ENCODE data around the gene TBC1D22A.

The TBC1D22A gene

DNA sequence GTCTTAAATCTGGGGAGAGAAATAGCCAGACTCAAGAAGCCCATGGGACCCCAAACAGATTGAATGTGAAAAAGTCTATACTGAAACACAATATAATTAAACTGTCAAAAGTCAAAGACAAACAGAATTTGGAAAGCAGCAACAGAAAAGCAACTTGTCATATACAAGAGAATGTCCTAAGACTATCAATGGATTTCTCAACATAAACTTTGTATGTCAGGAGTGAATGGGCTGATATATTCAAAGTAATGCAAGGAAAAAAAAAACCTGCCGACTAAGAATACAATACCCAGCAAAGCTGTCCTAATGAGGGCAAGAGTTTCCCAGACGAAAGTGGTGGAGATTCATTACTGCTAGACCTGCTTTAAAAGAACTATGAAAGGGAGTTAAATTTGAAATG is 73.2 kb downstream of the TBC1D22A start:
- no peak for DNase-seq (ENCODE audit: low spot score)

DNA sequence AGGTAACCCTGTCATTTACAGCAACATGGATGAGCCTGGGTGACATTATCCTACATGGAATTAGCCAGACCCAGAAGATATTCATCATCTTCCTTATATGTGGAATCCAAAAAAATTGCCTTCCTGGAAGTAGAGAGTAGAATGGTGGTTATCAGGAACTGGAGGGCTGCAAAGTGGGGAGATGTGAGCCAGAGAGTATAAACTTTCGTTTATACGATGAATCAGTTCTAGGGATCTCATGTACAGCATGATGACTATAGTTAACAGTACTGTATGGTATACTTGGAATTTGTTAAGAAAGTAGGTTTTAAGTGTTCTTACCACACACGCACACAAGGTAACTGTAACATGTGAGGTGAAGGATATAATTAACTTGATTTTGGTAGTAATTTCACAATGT is 79.1 kb downstream of the TBC1D22A start:
- no peak for DNase-seq (ENCODE audit: low spot score)

DNA sequence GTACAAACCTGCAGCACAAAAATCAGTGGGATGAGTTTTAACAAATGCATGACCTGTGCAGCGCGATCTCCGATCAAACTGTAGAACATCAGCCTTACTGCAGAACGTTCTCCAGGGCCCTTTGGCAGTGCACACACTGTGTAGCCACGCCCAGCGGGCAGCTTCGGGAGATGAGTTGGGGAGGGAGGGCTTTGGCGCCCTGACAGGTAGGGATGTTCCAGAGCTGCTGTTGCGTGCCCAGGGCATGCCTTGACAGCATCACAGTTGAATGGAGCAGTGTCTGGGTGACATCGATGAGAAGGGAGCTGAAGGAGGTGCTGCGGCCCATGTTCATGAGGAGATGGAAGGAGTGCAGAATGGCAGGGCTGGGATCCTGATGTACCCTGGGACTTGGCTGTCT is 80.2 kb downstream of the TBC1D22A start:
- DNase-seq (ENCODE audit: low spot score) = no peak

DNA sequence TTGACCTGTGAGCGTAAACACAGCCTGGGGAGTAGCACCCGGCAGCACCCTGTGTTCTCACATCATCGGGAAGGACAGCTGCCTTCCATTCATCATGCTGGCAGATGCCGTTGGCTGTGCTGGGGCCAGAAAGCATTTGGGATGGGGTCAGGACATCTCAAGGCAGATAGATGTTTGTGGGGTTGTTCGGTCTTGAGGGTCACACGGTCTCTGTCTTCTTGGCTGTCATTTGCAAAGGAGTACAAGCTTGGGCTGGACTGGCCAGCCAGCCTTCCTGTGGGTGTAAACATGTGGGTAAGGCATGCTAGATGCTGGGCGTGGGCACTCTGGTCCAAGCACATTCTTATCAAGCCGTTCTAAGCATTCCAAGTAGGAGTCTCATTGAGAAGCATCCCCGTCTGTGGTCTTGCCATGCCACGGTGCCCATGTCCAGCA is 81.4 kb downstream of the TBC1D22A start:
- no peak for DNase-seq (ENCODE audit: low spot score)

DNA sequence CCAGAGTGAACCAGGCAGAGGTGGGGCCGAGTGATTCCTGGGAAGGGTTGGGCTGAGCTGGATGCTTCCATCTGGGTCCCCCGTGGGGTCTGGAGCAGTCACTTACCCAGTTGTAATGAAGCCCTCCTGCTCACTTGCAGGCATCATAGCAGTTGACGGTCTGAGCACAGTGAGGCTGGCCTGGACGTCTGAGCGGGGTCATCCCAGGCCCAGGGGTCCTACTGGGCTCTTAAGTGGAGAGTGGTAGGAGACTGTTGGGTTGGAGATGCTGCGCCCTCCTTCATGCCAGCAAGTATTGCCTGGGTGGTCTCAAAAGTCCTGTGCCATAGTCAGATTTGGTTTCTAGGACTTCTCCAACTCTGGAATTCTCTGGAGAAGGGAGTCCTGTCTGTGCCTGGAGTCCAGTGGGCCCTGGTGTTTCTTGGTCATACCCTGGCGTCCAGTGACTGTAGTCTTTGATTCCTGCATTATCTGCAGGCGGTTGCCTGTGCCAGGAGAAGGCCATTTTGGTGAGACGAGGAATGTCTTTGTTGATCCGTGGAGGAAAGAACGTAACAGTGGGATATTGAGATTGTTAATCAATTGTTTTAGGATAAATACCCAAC is 82.3 kb downstream of the TBC1D22A start:
- DNase-seq (ENCODE audit: low spot score) = no peak

DNA sequence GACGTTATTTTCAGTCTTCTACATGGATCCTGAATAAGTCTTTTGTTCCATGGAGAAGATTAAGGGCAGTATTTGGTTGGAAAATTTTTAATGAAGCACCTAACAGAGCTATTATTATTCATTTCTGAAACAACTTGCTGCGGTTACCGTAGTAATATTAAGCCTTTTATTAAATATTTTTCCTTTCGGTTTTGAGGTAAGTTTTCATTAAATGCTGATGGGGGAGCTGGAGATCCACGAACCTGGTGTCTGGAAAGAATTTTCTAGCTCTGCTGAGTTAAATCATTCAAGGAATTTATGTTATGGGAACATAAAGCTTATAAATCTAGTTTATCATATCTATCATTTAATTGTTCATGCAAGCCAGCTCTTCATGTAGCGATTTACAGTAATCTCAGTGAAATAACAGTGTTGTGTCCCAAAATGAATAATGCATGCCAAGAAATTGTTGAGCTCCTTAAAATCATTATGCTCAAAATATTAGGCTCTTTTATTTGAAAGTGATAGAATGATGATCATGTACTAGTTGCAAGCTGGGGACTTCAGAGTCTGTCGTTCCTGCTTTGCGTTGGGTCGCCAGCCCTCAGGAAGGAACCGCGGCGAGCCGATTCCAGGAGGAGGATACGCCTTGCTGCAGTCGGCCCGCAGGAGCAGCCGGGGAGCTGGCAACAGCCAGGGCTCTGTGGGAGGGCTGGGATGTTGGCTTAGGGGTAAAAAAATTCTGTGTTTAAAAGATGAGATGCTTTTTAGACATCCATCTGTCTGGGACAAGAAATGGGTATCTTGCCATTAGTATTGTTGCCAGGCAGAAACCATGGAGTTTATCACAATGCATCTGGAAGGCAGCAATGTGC is 83.1 kb downstream of the TBC1D22A start:
- no peak for DNase-seq (ENCODE audit: low spot score)

DNA sequence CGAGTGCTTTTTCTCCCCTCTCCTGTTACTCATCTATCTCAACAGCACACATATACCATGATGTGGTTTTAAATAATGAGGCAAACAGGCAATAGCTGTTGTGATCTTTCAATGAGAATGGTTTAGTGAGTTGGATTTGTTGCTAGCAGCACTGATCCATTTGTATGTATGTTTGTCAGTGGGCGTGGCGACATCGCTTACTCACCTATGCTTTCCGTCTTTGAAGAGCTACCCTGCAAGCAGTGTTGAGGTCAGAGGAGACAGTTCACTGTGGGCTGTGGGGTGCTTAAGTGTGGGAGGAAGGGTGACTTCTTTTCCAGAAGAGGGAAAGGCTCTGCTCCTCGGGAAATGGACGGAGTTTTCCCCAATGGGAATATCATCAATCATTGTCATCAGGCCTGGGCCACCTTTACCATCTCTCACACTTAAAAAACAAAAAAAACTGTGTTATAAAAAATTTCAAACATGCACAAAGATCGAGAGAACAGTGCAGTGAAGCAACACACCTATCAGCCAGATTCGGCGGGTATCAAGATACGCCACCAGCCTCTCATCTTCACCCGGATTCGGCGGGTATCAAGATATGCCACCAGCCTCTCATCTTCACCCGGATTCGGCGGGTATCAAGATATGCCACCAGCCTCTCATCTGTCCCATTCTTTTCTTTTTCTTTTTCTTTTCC is 83.8 kb downstream of the TBC1D22A start:
- peak; percentile 6 for DNase-seq (ENCODE audit: low spot score)

DNA sequence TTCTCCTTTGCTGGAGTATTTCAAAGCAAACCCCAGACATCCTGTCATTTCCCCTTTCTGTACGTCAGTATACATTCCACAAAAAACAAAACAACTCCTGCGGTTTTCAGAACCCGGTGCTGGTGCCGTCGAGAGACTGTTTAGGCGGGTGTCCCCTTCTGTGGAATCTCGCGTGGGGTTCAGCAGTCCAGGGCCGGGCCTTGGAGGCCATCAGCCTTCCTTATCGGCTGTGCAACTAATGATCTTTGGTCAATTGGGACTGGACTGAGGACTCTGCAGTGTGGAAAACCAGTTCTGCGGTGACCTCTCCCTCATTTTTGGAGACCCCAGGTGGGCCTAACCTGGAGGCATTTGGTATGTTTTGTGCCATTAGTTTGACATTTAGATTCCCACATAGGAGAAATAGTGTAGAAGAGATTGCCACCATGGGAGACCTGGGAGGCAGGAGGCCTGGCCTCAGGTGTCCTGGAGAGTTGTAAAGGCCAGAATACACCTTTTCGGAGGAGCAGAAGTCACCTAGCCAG is 84.4 kb downstream of the TBC1D22A start:
- DNase-seq (ENCODE audit: low spot score) = no peak

DNA sequence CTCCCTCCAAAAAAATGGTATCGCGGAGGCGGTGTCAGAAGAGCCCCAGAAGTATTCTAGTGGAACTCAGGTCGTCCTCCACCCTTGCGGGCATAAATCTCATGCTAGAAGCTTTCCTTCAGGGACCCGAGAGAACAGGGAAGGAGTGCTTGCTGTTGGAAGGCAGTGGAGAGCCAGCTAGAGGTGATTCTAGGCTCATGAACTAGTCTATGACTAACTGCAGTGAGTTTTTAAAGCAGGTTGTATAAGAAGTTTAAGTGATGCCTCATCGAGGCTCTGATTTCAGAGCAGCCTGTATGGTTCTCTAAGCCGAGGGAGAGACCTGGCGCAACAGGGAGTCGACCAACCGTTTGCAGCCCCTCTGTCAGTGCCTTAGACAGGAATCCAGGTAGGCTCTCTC is 85.7 kb downstream of the TBC1D22A start:
- no peak for DNase-seq (ENCODE audit: low spot score)

DNA sequence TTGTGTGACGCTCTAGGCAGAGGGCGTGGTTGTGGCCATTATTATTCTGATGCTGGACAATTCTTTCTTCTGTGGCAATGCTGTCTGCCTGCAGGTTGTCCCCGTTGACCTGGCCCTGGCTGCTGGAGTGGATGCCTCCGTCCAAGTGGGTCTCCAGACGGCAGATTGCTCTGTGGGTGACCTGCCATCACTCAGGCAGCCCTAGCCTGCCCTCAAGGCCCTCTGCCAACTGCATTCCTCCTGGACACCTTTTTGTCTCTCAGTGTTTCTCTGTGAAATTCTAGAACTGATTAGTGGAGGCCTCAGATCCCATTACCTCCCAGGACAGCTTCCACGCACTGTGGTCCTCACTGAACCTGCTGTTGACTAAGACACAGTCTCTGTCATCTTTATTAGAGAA is 86.7 kb downstream of the TBC1D22A start:
- no peak for DNase-seq (ENCODE audit: low spot score)

DNA sequence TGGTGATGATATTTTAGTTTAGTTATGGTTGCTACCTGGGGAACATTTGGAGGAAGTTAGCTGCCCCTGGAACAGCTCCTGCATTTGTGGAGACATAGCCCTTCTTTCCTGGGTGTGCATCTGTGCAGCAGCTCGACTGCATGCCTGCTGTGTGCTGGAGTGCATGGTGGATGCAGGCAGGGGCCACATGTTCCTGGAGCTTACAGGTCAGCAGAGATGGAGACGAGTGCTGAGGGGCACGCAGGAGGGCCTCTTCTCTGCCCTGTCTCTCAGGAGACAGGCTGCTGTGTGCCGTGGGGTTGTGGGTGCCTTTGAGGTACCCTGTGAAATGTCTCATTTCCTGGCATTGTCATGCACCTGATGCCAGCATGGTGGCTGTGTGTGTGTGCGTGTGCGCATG is 87.5 kb downstream of the TBC1D22A start:
- DNase-seq (ENCODE audit: low spot score) = no peak

DNA sequence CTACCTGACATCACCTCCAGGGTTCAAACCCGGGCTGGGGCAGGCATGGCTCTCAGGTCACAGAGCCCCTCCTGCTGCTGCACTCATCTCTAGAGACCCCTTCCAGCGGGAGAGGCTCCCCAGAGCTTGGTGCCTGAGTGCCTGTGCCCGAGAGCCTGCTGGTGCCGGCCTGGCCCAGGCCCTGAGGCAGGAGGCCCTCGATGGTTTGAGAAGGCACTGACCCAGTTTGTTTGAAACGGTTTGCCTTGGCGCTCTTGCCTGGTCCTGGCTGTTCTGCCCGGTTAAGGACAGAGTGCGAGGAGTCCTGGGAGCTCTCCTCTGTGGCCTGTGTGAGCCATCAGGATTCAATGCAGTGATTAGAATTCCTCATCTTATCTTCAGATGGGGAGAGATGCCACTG is 88.9 kb downstream of the TBC1D22A start:
- DNase-seq (ENCODE audit: low spot score) = no peak

DNA sequence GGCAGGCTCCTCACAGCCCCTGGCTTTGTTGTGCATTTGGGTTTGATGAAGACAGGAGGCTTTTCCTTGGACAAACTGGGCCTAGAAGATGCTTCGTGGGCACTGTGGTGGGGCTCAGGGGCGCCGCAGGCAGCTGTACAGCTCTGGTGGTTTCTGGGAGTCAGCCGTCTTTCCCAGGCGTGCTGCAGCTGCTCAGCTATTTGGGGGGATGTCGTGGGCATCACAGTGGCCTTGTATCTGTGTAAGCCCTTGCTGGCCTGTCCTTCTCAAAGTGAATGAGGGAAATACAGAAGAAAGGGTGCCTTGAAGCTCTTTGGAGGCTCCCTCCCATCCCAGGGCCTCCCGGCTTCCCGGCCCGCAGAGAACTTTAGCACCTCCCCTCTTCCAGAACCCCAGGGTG is 89.5 kb downstream of the TBC1D22A start:
- DNase-seq (ENCODE audit: low spot score) = no peak

DNA sequence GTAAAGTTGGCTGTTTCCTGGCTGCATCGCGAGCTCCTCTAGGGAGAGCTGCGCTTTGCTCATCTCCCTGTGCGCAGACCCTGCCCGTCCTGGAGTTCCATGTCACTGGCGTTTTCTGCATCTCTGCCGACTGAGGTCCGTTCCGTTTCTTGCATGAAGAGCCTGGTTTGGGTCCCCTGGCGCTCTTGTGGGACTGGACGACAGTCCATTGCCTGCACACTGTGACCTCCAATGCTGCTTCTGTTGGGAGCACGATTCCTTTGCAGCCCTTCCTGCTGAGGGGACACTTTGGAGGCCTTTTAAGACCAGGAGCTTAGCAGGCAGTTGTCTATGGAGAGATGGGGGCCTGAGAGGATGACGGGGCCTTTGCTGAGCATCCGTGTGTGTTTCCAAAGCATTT is 90.3 kb downstream of the TBC1D22A start:
- no peak for DNase-seq (ENCODE audit: low spot score)

DNA sequence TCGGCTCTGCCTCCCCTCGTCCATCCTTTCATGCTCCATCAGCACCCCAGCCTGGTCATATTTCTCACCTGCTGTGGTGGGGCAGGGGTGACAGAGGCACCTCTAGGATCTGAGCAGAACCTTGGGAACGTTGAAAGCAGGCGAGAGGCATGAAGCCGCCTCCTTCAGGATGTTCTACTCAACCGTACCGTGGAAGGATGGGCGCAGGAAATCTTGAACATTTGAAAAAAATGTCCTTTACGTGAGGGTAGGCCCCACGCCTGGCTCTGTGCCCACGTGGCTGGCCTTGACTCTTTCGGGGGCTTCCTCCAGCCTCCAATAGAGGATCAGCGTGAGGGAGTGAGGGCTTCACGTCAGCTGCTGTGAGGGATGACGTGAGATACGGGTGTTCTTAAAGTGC is 90.7 kb downstream of the TBC1D22A start:
- no peak for DNase-seq (ENCODE audit: low spot score)

DNA sequence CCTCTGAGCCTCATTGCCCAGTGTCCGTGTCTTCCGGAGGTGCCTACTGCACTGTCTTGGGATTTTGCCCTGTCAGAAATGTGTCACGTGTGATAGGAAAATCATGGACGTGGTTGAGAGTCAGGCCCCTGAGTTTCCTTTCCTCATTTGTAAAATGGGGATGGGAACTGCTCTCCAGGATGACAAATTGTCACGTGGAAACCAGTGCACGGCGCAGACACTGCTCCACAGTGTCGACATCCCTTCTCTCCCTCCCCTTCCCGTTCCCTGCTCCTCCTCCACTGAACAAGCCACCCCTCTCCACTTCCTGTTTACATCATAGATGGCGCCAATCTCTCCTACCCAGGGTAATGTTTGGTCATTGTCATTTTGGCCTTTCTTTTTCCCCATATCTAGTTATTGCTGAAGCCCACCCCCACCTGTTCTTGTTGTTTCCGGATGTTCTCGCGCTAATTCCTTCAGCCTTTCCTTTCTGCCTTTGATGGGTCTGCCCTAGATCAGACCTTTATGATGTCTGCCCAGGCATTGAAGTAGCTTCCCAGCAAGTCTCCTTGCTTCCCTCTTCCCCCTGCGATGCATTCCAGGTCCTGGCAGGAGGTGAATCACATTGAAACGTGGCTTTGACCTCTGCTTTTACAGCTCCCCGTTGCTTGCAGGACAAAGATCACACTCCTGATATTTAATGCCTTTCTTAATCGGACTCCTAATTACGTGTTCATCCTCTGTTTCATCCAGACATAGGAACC is 91.8 kb downstream of the TBC1D22A start:
- DNase-seq (ENCODE audit: low spot score) = no peak

DNA sequence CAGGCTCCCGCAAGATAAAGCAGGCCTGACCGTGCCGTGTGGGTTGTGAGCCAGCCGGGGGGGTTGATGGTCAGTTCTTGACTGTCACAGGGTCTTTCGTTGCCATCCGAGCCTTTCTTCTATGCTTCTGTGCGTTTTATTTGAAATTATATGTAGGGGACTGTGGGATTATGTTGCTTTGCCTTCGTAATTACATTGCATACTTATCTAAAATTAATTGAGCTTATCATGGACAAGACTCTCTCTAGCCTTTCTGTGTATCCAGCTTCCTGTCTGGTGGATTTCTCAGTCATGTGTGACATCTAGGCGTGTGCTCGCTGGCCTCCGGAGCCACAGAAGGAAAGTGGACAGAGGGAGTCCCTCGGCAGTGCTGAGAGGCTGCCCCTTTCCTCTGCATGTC is 93.2 kb downstream of the TBC1D22A start:
- no peak for DNase-seq (ENCODE audit: low spot score)

DNA sequence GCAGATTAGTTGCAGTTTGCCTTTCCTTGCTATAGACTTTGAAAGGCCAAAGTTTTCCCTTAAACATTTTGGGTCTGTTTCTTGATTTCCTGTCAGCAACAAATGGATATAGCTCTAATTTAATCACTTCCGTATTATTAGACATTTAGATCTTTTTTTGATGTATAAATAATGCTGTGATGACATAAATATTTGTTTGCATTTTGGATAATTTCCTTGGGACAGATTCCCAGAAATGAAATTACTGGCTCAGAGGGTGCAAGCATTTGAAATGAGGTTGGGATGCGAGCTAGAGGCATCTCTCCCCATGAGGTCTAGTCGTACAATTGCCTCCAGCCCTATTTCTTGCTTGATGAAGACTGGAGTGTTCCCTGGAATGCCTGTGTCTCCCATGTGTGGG is 94.2 kb downstream of the TBC1D22A start:
- DNase-seq (ENCODE audit: low spot score) = no peak

DNA sequence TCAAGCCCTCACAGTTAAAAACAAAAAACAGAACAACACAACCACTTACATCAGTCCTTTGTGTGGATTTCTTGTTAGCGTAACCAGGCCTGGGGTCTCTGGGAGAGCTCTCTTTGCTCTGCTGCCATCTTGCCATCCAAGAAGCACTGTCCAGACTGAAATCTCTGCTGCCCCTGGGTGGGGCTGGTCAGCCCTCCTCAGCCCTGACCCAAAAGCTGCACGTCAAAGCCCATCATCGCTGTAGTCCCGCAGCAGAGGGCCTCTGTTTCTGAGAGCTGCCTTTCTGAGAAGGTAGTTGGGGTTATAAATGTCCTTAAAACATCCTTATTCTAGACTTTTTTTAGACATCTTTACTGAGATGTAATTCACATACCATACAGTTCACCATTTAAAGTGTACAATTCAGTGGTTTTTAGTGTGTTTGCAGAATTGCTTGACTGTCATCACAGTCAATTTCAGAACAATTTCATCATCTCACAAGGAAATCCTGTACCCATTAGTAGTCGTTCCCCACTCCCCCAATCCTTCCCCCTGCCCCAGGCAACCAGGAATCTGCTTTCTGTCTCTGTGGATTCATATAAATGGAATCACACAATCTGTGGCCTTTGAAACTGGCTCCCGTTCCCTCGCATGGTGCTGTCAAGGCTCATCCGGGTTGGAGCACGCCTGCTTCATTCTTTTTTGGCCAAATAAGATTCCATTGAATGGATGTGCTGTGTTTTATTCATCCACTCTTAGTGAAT is 94.9 kb downstream of the TBC1D22A start:
- DNase-seq (ENCODE audit: low spot score) = no peak

DNA sequence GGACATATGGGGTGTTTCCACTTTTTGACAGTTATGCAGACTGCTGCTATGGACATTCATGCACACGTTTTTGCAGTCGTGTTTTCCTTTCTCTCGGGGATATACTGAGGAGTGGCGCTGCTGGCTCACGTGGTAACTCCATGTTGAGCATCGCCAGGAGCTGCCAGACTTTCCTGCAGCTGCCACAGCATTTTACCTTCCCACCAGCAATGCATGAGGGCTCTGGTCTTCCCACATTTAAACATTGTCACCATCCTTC is 95.4 kb downstream of the TBC1D22A start:
- DNase-seq (ENCODE audit: low spot score) = no peak

DNA sequence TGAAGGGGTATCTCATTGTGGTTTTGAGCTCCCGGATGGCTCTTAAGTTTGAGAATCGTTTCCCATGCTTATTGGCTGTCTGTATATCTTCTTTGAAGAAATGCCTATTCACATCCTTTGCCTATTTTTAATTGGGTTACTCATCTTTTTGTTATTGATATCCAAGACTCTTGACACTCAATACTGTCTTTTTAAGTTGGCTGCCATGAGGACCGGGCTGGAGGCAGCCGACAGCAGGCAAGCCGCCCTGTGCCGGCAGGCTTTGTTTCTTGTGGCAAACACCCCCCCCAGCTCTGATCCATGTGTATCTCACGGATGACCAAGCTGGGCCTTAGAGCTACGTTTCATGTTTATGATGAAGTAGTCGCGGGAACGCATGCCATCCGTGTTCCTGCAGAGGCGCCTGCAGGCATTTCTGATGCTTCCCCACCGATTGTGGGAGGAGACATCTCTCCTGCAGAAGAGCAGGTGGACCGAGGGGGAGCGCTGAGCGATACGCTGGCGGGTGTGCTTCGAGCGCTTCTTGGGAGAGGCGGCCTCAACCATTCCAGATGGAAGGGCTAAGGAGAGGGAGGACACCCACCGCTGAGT is 95.8 kb downstream of the TBC1D22A start:
- no peak for DNase-seq (ENCODE audit: low spot score)
